Osteocyte (in vitro differentiated cells): ENCODE measurements around the gene RHO. TPM values are rescaled to one million over a fixed set of nuclear protein-coding genes. Genes with fewer than 3 reads are reported as not detected.

Experiments
- DNase-seq: peaks from one replicate; pipeline ENCODE4 v3.0.0; 2021; ENCODE audit warnings: mixed read lengths; ENCODE audit not compliant: unreplicated experiment; ENCODE audit errors: extremely low spot score
- H3K27ac Mint-ChIP-seq: one replicate; pipeline ENCODE4 v1.8.0; 2021; ENCODE audit warnings: mild to moderate bottlenecking, mixed read lengths; ENCODE audit not compliant: unreplicated experiment
- H3K27me3 Mint-ChIP-seq: one replicate; pipeline ENCODE4 v1.8.0; 2021; ENCODE audit warnings: mixed read lengths; ENCODE audit not compliant: unreplicated experiment
- H3K36me3 Mint-ChIP-seq: one replicate; pipeline ENCODE4 v1.8.0; 2021; ENCODE audit warnings: mixed read lengths; ENCODE audit not compliant: unreplicated experiment
- H3K4me1 Mint-ChIP-seq: one replicate; pipeline ENCODE4 v1.8.0; 2021; ENCODE audit warnings: mixed read lengths; ENCODE audit not compliant: unreplicated experiment
- H3K4me3 Mint-ChIP-seq: one replicate; pipeline ENCODE4 v1.8.0; 2021; ENCODE audit warnings: mild to moderate bottlenecking, moderate library complexity, mixed read lengths; ENCODE audit not compliant: unreplicated experiment
- H3K9me3 Mint-ChIP-seq: one replicate; pipeline ENCODE4 v1.8.0; 2021; ENCODE audit warnings: mixed read lengths; ENCODE audit not compliant: unreplicated experiment
- total RNA-seq: library from RNA; stranded (reverse); gene quantifications from 2 replicates; pipeline ENCODE4 v1.2.1, GENCODE V29; 2021
- TF ChIP-seq, protein P1 (sequence below): fragments of 200-600 bp; sonication (generic); IDR thresholded peaks from 2 replicates; pipeline ENCODE4 v1.5.0; 2021; ENCODE audit warnings: antibody characterized with exemption, mild to moderate bottlenecking, moderate library complexity

RHO gene
- total RNA-seq, 1 donor from 2014 or later, result not detected

DNA sequence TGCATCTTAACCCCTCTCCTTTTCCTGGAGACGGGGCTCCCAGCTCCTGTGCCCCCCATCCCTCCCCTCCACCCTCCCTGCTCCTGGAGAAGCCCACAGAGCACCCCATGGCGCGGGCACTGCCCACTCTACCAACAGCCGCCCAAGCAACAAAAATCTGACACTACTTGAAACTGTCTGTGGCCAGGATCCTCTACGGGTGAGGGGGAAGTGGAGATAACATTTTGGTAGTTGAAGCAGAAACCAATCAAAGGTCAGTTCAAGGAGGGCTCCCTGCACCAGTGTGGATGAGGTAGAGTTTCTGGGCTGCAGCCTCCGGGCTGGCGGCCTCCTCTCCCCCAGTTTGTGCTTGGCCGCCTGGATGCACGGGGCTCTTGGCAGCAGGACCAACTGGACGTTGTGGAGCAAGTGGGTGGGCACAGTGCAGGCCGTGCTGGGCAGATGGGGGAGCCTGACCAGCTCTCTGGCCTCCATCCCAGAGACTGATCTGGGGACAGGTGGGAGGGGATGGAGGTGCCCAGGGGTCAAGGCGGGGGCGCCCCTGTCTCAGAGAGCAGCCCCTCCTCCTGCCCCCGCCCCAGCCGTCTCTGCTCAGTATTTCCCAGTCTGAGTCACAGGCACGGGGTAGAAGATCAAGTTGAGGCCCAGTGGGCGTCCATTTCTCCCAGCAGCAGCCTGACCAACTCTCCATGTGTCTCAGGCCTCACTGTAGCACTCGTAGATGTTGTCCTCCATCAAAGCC lies 27.3 kb downstream of the RHO start:
- Mint-ChIP-seq H3K27me3 (no peaks in the 10 kb centered on the region), H3K27ac (peak overlapping the region; percentile 59), H3K36me3 (peaks cover 23% of the 10 kb centered on the region), H3K4me3 (no peak overlapping the region), H3K4me1 (peaks cover 76% of the 10 kb centered on the region), H3K9me3 (no peaks in the 10 kb centered on the region)
- no peak for DNase-seq
- TF ChIP-seq, protein P1, sequence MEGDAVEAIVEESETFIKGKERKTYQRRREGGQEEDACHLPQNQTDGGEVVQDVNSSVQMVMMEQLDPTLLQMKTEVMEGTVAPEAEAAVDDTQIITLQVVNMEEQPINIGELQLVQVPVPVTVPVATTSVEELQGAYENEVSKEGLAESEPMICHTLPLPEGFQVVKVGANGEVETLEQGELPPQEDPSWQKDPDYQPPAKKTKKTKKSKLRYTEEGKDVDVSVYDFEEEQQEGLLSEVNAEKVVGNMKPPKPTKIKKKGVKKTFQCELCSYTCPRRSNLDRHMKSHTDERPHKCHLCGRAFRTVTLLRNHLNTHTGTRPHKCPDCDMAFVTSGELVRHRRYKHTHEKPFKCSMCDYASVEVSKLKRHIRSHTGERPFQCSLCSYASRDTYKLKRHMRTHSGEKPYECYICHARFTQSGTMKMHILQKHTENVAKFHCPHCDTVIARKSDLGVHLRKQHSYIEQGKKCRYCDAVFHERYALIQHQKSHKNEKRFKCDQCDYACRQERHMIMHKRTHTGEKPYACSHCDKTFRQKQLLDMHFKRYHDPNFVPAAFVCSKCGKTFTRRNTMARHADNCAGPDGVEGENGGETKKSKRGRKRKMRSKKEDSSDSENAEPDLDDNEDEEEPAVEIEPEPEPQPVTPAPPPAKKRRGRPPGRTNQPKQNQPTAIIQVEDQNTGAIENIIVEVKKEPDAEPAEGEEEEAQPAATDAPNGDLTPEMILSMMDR, result no peak

DNA sequence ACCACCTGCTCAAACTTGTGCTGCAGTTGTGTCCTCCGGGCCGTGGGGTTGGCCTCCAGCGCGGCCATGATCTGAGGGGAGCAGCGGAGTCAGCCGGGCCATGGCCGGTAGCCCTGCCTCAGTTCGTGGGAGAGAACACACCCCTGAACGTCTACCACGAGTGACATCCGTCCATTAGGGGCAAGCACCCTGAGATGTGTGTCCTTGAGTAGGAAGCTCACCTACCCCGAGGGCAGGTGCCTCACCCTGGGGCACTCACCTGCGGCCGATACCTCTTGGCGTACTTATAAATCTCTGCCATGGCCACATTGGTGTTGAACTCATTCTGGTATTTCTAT lies 27.9 kb downstream of the RHO start:
- DNase-seq, result no peak
- H3K4me3 Mint-ChIP-seq, result no peak overlapping the region
- TF ChIP-seq, protein P1, result no peak
- H3K4me1 Mint-ChIP-seq, result peaks cover 80% of the 10 kb centered on the region
- H3K36me3 Mint-ChIP-seq, result peaks cover 23% of the 10 kb centered on the region
- H3K27ac Mint-ChIP-seq, result no peak overlapping the region
- H3K9me3 Mint-ChIP-seq, result no peaks in the 10 kb centered on the region
- no peaks in the 10 kb centered on the region for H3K27me3 Mint-ChIP-seq

DNA sequence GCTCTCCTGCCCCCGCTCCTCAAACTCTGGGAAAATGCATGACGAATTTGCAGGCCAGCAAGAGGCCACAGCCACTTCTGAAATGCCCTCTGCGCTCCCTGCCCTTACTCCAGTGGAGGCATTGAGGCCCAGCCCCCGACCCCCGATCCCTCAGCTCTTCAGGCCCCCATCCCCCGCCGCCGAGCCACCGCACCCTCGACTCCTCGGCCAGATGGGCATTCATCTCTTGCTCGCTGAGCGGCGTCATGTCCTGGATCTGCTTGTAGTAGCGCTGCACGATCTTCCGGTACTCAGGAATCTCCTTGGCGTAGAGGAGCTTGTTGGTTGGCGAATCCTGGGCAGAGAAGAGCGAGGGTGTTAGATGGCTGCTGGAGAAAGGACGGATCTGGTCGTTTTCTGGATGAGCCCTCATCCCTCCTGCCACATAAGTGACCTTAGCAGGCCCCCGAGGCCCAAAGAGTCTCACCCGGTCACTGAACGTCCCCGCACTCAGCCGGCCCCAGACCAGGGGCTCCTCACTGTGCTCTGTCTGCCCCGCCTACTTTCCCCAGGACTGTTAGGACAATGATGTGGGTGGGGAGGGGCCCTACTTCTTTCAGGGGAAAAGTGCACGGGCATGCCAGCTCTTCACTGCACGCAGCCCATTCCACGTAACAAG lies 28.6 kb downstream of the RHO start:
- H3K27ac Mint-ChIP-seq, result no peak overlapping the region
- H3K36me3 Mint-ChIP-seq, result peaks cover 23% of the 10 kb centered on the region
- DNase-seq, result no peak
- H3K27me3 Mint-ChIP-seq, result no peaks in the 10 kb centered on the region
- TF ChIP-seq, protein P1, result no peak
- H3K4me3 Mint-ChIP-seq, result no peak overlapping the region
- no peaks in the 10 kb centered on the region for H3K9me3 Mint-ChIP-seq
- H3K4me1 Mint-ChIP-seq, result peaks cover 85% of the 10 kb centered on the region

DNA sequence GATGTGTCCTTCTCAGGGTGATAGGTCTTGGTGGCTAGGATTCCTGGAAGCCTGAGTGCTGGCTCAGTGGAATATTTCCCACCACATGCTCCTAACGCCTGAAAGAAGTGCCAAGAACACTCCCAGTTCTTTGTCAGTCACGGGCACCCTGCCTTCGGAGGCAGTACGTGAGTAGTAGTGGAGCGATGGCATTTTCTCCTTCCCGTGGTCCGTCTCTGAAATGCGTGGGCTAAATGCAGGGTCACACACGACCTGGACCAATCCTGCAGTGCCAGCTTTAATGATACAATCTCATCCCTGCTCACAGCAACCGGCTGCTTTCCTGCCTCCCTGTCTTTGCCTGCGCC lies 29.1 kb downstream of the RHO start:
- Mint-ChIP-seq H3K36me3 (peaks cover 24% of the 10 kb centered on the region), H3K27ac (peak overlapping the region; percentile 25), H3K4me3 (no peak overlapping the region), H3K4me1 (peaks cover 85% of the 10 kb centered on the region), H3K9me3 (no peaks in the 10 kb centered on the region), H3K27me3 (no peaks in the 10 kb centered on the region)
- DNase-seq, result no peak
- TF ChIP-seq, protein P1, result no peak

DNA sequence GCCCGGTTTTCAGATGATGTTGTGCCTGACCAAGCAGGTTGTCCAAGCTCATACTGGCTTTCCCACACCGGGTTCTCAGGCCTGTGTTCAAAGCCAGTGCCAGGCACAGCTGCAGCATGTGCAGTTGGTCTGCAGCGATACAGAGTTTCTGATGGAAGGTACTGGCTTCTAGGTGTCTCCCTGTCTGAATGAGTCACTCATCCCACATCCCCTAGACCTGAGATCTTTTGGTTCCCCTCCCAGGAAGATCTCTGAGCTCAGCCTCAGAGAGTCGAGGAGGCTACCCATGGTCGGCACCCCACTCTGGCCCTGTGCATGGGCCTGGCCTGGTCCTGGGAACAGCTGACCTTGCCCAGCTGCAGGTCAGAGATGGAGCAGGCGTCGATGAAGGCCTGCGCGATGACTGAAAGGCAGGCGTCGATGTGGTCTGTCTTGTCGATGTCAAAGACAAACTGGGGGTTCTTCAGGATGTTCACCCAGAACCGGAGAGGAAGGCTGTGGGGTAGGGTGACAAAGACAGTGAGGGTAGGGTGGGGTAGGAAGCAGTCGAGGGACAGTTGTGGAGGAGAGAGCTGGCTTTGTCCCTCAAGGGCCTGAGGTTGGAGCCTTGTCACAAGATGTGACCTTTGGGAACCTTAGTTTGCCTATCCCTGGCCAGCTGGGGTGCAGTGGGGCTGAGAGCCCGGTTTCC lies 29.8 kb downstream of the RHO start:
- Mint-ChIP-seq H3K4me1 (peaks cover 80% of the 10 kb centered on the region), H3K4me3 (no peak overlapping the region), H3K27ac (peak overlapping the region; percentile 25), H3K27me3 (no peaks in the 10 kb centered on the region), H3K36me3 (peaks cover 30% of the 10 kb centered on the region), H3K9me3 (no peaks in the 10 kb centered on the region)
- TF ChIP-seq, protein P1, result no peak
- no peak for DNase-seq
